Stimulated activated CD8-positive, alpha-beta memory T cell treated with anti-CD3 and anti-CD28 coated beads, Interleukin-12 subunit alpha, Interleukin-12 subunit beta, amount 100 ng/mL, for 24 hours (primary cell): ENCODE measurements around the gene TENM3.

Source experiments
- DNase-seq: peaks from one replicate; pipeline ENCODE4 v3.0.0-alpha.2; 2020; ENCODE audit errors: extremely low read depth

Gene TENM3

GRCh38 chr4:182404376-182404775 is 161.2 kb downstream of the TENM3 start:
- no peak for DNase-seq

- no peak for DNase-seq
Measured at GRCh38 chr4:182405087-182405486, 161.9 kb downstream of the TENM3 start.

- DNase-seq, result no peak
Measured at GRCh38 chr4:182409271-182409670, 166.1 kb downstream of the TENM3 start.

- no peak for DNase-seq
Measured at GRCh38 chr4:182411391-182411790, 168.2 kb downstream of the TENM3 start.

GRCh38 chr4:182413550-182413949 is 170.3 kb downstream of the TENM3 start:
- DNase-seq, result no peak

- DNase-seq, result no peak
Measured at GRCh38 chr4:182415116-182415515, 171.9 kb downstream of the TENM3 start.

GRCh38 chr4:182416067-182416466 is 172.9 kb downstream of the TENM3 start:
- no peak for DNase-seq

- no peak for DNase-seq
Measured at GRCh38 chr4:182418054-182418734, 175.0 kb downstream of the TENM3 start.

- no peak for DNase-seq
Measured at GRCh38 chr4:182420189-182420588, 177.0 kb downstream of the TENM3 start.

- DNase-seq, result no peak
Measured at GRCh38 chr4:182421753-182422152, 178.6 kb downstream of the TENM3 start.

GRCh38 chr4:182425302-182425701 is 182.1 kb downstream of the TENM3 start:
- no peak for DNase-seq

GRCh38 chr4:182426901-182427300 is 183.7 kb downstream of the TENM3 start:
- DNase-seq, result no peak

GRCh38 chr4:182427554-182427953 is 184.4 kb downstream of the TENM3 start:
- no peak for DNase-seq

- DNase-seq, result no peak
Measured at GRCh38 chr4:182429896-182430295, 186.7 kb downstream of the TENM3 start.

- no peak for DNase-seq
Measured at GRCh38 chr4:182432819-182433218, 189.6 kb downstream of the TENM3 start.

GRCh38 chr4:182434720-182435119 is 191.5 kb downstream of the TENM3 start:
- no peak for DNase-seq

GRCh38 chr4:182435401-182435800 is 192.2 kb downstream of the TENM3 start:
- no peak for DNase-seq

- no peak for DNase-seq
Measured at GRCh38 chr4:182443070-182443469, 199.9 kb downstream of the TENM3 start.

- no peak for DNase-seq
Measured at GRCh38 chr4:182447767-182448280, 204.6 kb downstream of the TENM3 start.

- DNase-seq, result no peak
Measured at GRCh38 chr4:182448281-182449151, 205.3 kb downstream of the TENM3 start.

- no peak for DNase-seq
Measured at GRCh38 chr4:182449186-182449929, 206.2 kb downstream of the TENM3 start.

- DNase-seq, result no peak
Measured at GRCh38 chr4:182449930-182450439, 206.8 kb downstream of the TENM3 start.
